Measurements from ENCODE around the gene EGLN1. TPM values are rescaled to one million over a fixed set of nuclear protein-coding genes. Genes with fewer than 3 reads are reported as not detected.
A peak's percentile ranks its signal among the peaks of the same experiment; 100 is the strongest.

The EGLN1 gene
- total and polyA plus RNA-seq, 2 of the 8 experiments (the other 6 are each of a cell fraction or from before 2014, with no cell fraction given): 4.0 to 6.4 TPM

DNA sequence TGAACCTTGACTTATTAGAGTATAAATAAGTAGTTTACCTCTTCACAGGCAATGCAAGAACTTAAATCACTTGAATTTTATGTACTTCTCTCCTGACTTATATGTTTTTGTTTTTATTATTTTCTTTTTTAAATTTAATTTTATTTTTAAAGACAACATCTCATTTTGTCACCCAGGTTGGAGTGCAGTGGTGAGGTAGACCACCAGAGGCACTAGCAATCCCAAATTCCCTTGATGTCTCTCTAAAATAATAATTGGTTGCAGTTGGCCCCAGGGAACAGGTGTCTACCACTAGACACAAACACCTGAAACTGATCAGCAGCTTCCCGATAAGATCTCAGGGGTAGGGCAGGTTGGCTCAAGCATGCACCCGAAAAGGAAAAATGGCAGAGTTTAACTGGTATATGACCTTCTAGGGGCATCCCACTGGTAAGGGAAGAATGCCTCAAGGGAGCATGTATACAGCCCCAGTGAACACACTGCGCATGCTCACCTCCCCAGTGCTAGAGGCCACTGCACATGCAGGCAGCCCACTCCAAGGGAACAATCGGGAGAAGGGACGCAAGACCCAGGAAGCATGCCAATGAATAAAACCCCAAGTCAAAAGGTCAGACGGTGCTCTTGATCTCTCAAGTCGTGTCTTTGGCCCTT, 99.1 kb downstream of the EGLN1 start:
- H3K18ac ChIP-seq (ENCODE audit: extremely low read depth, low read length): no peak overlapping the region
- FAIRE-seq: no peak
- H3K27ac ChIP-seq (ENCODE audit: low read depth, low read length): no peak overlapping the region
- H2AK5ac ChIP-seq (ENCODE audit: low read depth, low read length): no peak overlapping the region
- no peaks in the 10 kb centered on the region for H3K4me1 ChIP-seq (replicated peaks in 1 of 4; ENCODE audit: control insufficient read depth in 3 of 4, insufficient read depth in 4 of 4, low read length in 3 of 4)
- no peaks in the 10 kb centered on the region for H3K79me1 ChIP-seq (ENCODE audit: low read depth, low read length)
- no peaks in the 10 kb centered on the region for H3K36me3 ChIP-seq (ENCODE audit: control insufficient read depth in 2 of 4, insufficient read depth in 4 of 4, low read length in 3 of 4)
- no peak overlapping the region for H3K14ac ChIP-seq (ENCODE audit: insufficient read length)
- no peaks in the 10 kb centered on the region for H3K23me2 ChIP-seq (ENCODE audit: low read depth, low read length)
- H4K20me1 ChIP-seq (replicated peaks in 1 of 2; ENCODE audit: control insufficient read depth in 1 of 2, insufficient read depth in 2 of 2, low read length in 2 of 2): peaks cover 2 to 3% of the 10 kb centered on the region in 2 experiments
- H3K23ac ChIP-seq (ENCODE audit: insufficient read length): no peak overlapping the region
- no peak overlapping the region for H2BK120ac ChIP-seq (replicated peaks; ENCODE audit: low read depth, low read length)
- H3K79me2 ChIP-seq (ENCODE audit: control insufficient read depth in 1 of 2, insufficient read depth in 2 of 2, low read length in 2 of 2): no peaks in the 10 kb centered on the region
- no peak overlapping the region for H2BK15ac ChIP-seq (ENCODE audit: low read length)
- H2BK5ac ChIP-seq (ENCODE audit: low read depth, low read length): no peak overlapping the region
- no peak overlapping the region for H4K5ac ChIP-seq (ENCODE audit: insufficient read length, low read depth, low read length)
- H3K9me3 ChIP-seq (ENCODE audit: insufficient read depth in 2 of 2, low read depth in 1 of 2, low read length in 1 of 2): no peaks in the 10 kb centered on the region
- DNase-seq (ENCODE audit: low read depth in 1 of 2, low spot score in 2 of 2): no peak
- TF ChIP-seq, protein P1, sequence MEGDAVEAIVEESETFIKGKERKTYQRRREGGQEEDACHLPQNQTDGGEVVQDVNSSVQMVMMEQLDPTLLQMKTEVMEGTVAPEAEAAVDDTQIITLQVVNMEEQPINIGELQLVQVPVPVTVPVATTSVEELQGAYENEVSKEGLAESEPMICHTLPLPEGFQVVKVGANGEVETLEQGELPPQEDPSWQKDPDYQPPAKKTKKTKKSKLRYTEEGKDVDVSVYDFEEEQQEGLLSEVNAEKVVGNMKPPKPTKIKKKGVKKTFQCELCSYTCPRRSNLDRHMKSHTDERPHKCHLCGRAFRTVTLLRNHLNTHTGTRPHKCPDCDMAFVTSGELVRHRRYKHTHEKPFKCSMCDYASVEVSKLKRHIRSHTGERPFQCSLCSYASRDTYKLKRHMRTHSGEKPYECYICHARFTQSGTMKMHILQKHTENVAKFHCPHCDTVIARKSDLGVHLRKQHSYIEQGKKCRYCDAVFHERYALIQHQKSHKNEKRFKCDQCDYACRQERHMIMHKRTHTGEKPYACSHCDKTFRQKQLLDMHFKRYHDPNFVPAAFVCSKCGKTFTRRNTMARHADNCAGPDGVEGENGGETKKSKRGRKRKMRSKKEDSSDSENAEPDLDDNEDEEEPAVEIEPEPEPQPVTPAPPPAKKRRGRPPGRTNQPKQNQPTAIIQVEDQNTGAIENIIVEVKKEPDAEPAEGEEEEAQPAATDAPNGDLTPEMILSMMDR (IDR thresholded peaks at IDR 0.05; ENCODE audit: control extremely low read depth in 1 of 3, insufficient read depth in 1 of 3, low read depth in 1 of 3, low read length in 3 of 3): peak in 1 of 3 experiments; percentile 9; a peak in 1 of 4 replicates
- no peak for TF ChIP-seq SAP30 (IDR thresholded peaks at IDR 0.05; ENCODE audit: insufficient read depth, insufficient replicate concordance, low read length)
- H3K4me2 ChIP-seq (ENCODE audit: insufficient read depth in 1 of 2, low read depth in 2 of 2, low read length in 2 of 2): no peak overlapping the region
- 84% methylated on average over 7 of the region's 7 CpGs; no CpG with 5 or more reads in 1 of the 2 experiments for WGBS, 2 experiments (ENCODE audit: extremely low coverage in 1 of 2, insufficient coverage in 1 of 2, insufficient read length in 1 of 2, insufficient replicate concordance in 2 of 2, low coverage in 1 of 2, low lambda C conversion rate in 2 of 2, missing lambda C conversion rate in 1 of 2)
- no peaks in the 10 kb centered on the region for H3K27me3 ChIP-seq (replicated peaks in 1 of 4; ENCODE audit: control insufficient read depth in 3 of 4, extremely low read depth in 1 of 4, insufficient read depth in 3 of 4, low read length in 3 of 4)
- H4K8ac ChIP-seq (ENCODE audit: extremely low read depth, insufficient read depth, low read length): no peak overlapping the region
- no peak overlapping the region for H3K4ac ChIP-seq (replicated peaks; ENCODE audit: insufficient read length, low read depth, low read length)
- no peak overlapping the region for H3K56ac ChIP-seq (replicated peaks; ENCODE audit: insufficient read length, low read depth, low read length)
- no peak overlapping the region for H4K91ac ChIP-seq (replicated peaks; ENCODE audit: insufficient read length, low read length)
- ChIA-PET CTCF (ENCODE audit: partially characterized antibody) (no interaction called here), POLR2A (ENCODE audit: partially characterized antibody) (no interaction called here)
- no peak overlapping the region for H3K9ac ChIP-seq (replicated peaks in 1 of 4; ENCODE audit: extremely low read depth in 1 of 4, low read depth in 3 of 4, low read length in 3 of 4)
- no peak overlapping the region for H2AFZ ChIP-seq (ENCODE audit: low read length)
- H2BK20ac ChIP-seq (ENCODE audit: low read length): no peak overlapping the region
- H3K4me3 ChIP-seq (ENCODE audit: extremely low read depth in 1 of 4, insufficient read depth in 2 of 4, low read depth in 3 of 4, low read length in 4 of 4): no peak overlapping the region
- H2BK12ac ChIP-seq (ENCODE audit: low read depth, low read length): no peak overlapping the region

All from H1 (cell line).